Fibroblast of the aortic adventitia (primary cell): ENCODE results near the gene NUP153. TPM values are rescaled to one million over a fixed set of nuclear protein-coding genes. Genes with fewer than 3 reads are reported as not detected.

ENCODE experiments used
- DNase-seq: peaks from one replicate; pipeline ENCODE4 v3.0.0-alpha.2; 2010; ENCODE audit warnings: low read depth
- H3K4me3 ChIP-seq: 2 replicates; pipeline ENCODE4 v1.5.1; 2011; ENCODE audit warnings: low read depth, mild to moderate bottlenecking, control low read depth, low read length, moderate library complexity
- total RNA-seq: library from RNA; depleted of rRNA; stranded (reverse); fragments of >200 nt; gene quantifications from 2 replicates; pipeline ENCODE4 v1.2.3, GENCODE V29; 2012; ENCODE audit warnings: low replicate concordance
- TF ChIP-seq, protein P1 (sequence below): IDR thresholded peaks from 2 replicates; pipeline ENCODE4 v1.5.1; 2011; ENCODE audit warnings: mild to moderate bottlenecking, low read length, control low read depth, inconsistent platforms; ENCODE audit not compliant: insufficient read depth

NUP153 gene
- total RNA-seq, 1 donor, result 47.5 TPM

DNA sequence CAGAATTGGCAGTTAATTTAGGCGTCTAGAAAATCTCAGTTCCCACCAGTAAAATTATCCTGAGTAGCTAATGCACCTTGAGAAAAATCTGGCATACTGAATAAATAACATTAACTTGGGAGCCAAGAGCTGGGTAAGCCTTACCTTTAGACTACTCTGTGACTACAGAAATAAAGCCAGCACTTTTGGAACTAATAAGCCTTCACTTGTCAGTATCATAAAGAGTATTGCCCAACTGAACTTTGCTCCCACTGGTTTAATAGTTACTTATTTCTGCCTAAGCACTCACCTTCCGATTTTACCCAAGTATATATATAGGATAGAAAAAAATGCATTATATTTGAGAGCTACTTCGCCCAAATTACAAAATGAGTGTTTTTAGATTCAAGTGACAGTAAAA lies 95.9 kb downstream of the NUP153 start:
- TF ChIP-seq, protein P1, sequence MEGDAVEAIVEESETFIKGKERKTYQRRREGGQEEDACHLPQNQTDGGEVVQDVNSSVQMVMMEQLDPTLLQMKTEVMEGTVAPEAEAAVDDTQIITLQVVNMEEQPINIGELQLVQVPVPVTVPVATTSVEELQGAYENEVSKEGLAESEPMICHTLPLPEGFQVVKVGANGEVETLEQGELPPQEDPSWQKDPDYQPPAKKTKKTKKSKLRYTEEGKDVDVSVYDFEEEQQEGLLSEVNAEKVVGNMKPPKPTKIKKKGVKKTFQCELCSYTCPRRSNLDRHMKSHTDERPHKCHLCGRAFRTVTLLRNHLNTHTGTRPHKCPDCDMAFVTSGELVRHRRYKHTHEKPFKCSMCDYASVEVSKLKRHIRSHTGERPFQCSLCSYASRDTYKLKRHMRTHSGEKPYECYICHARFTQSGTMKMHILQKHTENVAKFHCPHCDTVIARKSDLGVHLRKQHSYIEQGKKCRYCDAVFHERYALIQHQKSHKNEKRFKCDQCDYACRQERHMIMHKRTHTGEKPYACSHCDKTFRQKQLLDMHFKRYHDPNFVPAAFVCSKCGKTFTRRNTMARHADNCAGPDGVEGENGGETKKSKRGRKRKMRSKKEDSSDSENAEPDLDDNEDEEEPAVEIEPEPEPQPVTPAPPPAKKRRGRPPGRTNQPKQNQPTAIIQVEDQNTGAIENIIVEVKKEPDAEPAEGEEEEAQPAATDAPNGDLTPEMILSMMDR, result no peak

DNA sequence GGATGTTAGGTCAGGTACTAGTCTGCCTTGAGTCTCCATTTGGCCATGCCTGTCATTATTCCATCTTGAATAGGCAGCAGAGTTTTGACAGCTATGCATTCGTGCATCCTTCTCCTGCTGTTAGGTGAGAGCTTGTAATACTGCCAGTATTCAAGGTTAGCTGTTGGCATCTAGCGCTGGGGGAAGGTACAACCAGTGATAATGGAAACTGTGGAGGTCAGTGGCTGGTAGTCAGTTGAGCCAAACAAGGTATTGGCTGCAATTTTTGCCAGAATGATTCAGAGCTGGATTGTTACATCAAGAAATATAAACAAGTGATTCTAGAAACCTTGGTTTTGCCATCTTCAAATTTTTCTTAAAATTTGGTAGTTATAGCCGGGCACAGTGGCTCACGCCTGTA lies 100.1 kb downstream of the NUP153 start:
- no peak overlapping the region for H3K4me3 ChIP-seq
- TF ChIP-seq, protein P1, result no peak
- DNase-seq, result no peak

More for the DNA sequence above, 95.9 kb downstream of the NUP153 start:
- no peak overlapping the region for H3K4me3 ChIP-seq
- DNase-seq, result no peak

- no peak overlapping the region for H3K4me3 ChIP-seq
- no peak for DNase-seq
- TF ChIP-seq, protein P1, result no peak
Observed at GRCh38 chr6:17602888-17603287, 103.8 kb downstream of the NUP153 start.

DNA sequence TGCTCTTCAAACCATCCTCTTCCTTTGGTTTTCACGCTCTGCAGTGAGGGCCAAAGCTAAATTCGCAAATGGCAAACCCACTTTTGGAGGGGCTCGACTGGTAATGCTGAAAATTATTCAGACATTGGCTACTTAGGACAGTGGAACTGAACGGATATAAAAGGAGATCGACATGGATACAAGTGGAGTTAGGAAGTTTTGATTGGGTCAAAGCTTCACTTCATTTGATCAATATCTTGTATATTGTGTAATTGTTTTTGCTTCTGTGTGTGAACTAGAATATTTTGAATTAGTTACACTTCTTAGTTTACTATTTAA lies 105.4 kb downstream of the NUP153 start:
- DNase-seq, result no peak
- TF ChIP-seq, protein P1, result no peak
- peak overlapping the region; percentile 90 for H3K4me3 ChIP-seq

GRCh38 chr6:17600527-17601385 lies 106.0 kb downstream of the NUP153 start:
- TF ChIP-seq, protein P1, result no peak
- H3K4me3 ChIP-seq, result peak overlapping the region; percentile 90
- peak; percentile 11 for DNase-seq

GRCh38 chr6:17599877-17600526 lies 106.7 kb downstream of the NUP153 start, which contains the start of gene FAM8A1:
Gene FAM8A1, plus strand, starts transcription at chr6:17600302. Its CDS starts 108 bp downstream, at chr6:17600410.
- DNase-seq, result peak; percentile 80
- peak within 1 kb of the TSS; percentile 90 for H3K4me3 ChIP-seq
- TF ChIP-seq, protein P1, result peak; percentile 79
